ENCODE data around the gene PIBF1. TPM values are rescaled to one million over a fixed set of nuclear protein-coding genes. Genes with fewer than 3 reads are reported as not detected.
"Not testable (repeated sequence)": the region's sequence is repeated elsewhere in the genome, so short reads cannot be mapped to it uniquely, and the experiment has no call there.

Gene PIBF1
- total and polyA plus RNA-seq, 2 donors (not counting 1 experiment from before 2014, with no cell fraction given) = 9.6 to 25.1 TPM

GRCh38 chr13:72763411-72763810, 18.5 kb upstream of the PIBF1 start:
- DNase-seq (ENCODE audit: low read depth in 2 of 2) = peak in 1 of 2 donors; percentile 1
- no peak overlapping the region for H2AFZ ChIP-seq (ENCODE audit: low read length)
- no peak for TF ChIP-seq CTCF (conservative IDR thresholded peaks at IDR 0.05 in 1 of 2, IDR thresholded peaks at IDR 0.05 in 1 of 2; ENCODE audit: low read depth in 1 of 2, low read length in 2 of 2)
- TF ChIP-seq EZH2 (IDR thresholded peaks at IDR 0.05; ENCODE audit: low read length, missing control alignments) = no peak
- H4K20me1 ChIP-seq (ENCODE audit: control insufficient read depth, extremely low read depth, insufficient read depth, low read length) = no peaks in the 10 kb centered on the region
- no peak overlapping the region for H3K4me2 ChIP-seq (ENCODE audit: extremely low read depth, insufficient read depth, low read length)
- no peaks in the 10 kb centered on the region for H3K9me3 ChIP-seq (ENCODE audit: control insufficient read depth, insufficient read depth, low read depth, low read length)
- H3K27ac ChIP-seq (ENCODE audit: insufficient read depth, low read length) = no peak overlapping the region
- H3K79me2 ChIP-seq (ENCODE audit: control insufficient read depth, insufficient read depth, low read length) = no peaks in the 10 kb centered on the region
- no peak overlapping the region for H3K9ac ChIP-seq (ENCODE audit: insufficient read depth, low read length)
- no peaks in the 10 kb centered on the region for H3K27me3 ChIP-seq (ENCODE audit: control insufficient read depth, insufficient read depth, low read length)
- no peak overlapping the region for H3K4me3 ChIP-seq (replicated peaks in 1 of 4; ENCODE audit: control extremely low read depth in 1 of 4, insufficient read depth in 1 of 4, low read depth in 3 of 4, low read length in 4 of 4)
- no peaks in the 10 kb centered on the region for H3K4me1 ChIP-seq (ENCODE audit: control insufficient read depth, extremely low read depth, insufficient read depth, low read length)
- peaks cover 15% of the 10 kb centered on the region for H3K36me3 ChIP-seq (ENCODE audit: control insufficient read depth, insufficient read depth, low read length)

GRCh38 chr13:72774019-72774418, 7.9 kb upstream of the PIBF1 start:
- no peak overlapping the region for H3K9ac ChIP-seq (ENCODE audit: insufficient read depth, low read length)
- TF ChIP-seq CTCF (conservative IDR thresholded peaks at IDR 0.05 in 1 of 2, IDR thresholded peaks at IDR 0.05 in 1 of 2; ENCODE audit: low read depth in 1 of 2, low read length in 2 of 2) (no peak), EZH2 (IDR thresholded peaks at IDR 0.05; ENCODE audit: low read length, missing control alignments) (no peak)
- H3K79me2 ChIP-seq (ENCODE audit: control insufficient read depth, insufficient read depth, low read length) = peaks cover 15% of the 10 kb centered on the region
- no peak overlapping the region for H3K4me2 ChIP-seq (ENCODE audit: extremely low read depth, insufficient read depth, low read length)
- H3K4me1 ChIP-seq (ENCODE audit: control insufficient read depth, extremely low read depth, insufficient read depth, low read length) = no peaks in the 10 kb centered on the region
- H2AFZ ChIP-seq (ENCODE audit: low read length) = no peak overlapping the region
- no peaks in the 10 kb centered on the region for H3K9me3 ChIP-seq (ENCODE audit: control insufficient read depth, insufficient read depth, low read depth, low read length)
- H3K27ac ChIP-seq (ENCODE audit: insufficient read depth, low read length) = no peak overlapping the region
- H3K4me3 ChIP-seq (replicated peaks in 1 of 4; ENCODE audit: control extremely low read depth in 1 of 4, insufficient read depth in 1 of 4, low read depth in 3 of 4, low read length in 4 of 4) = no peak overlapping the region
- peak; percentile 8 for DNase-seq (ENCODE audit: low read depth in 2 of 2)
- no peaks in the 10 kb centered on the region for H3K27me3 ChIP-seq (ENCODE audit: control insufficient read depth, insufficient read depth, low read length)
- peaks cover 15% of the 10 kb centered on the region for H3K36me3 ChIP-seq (ENCODE audit: control insufficient read depth, insufficient read depth, low read length)
- H4K20me1 ChIP-seq (ENCODE audit: control insufficient read depth, extremely low read depth, insufficient read depth, low read length) = no peaks in the 10 kb centered on the region

GRCh38 chr13:72782717-72783116, 784 bp downstream of the PIBF1 start:
- Histone ChIP-seq H3K4me2 (ENCODE audit: extremely low read depth, insufficient read depth, low read length) (peak overlapping the region; percentile 61), H3K27ac (ENCODE audit: insufficient read depth, low read length) (peak overlapping the region; percentile 75), H3K36me3 (ENCODE audit: control insufficient read depth, insufficient read depth, low read length) (peaks cover 2% of the 10 kb centered on the region), H3K79me2 (ENCODE audit: control insufficient read depth, insufficient read depth, low read length) (peaks cover 68% of the 10 kb centered on the region), H3K27me3 (ENCODE audit: control insufficient read depth, insufficient read depth, low read length) (no peaks in the 10 kb centered on the region), H3K4me1 (ENCODE audit: control insufficient read depth, extremely low read depth, insufficient read depth, low read length) (peaks cover 6% of the 10 kb centered on the region), H3K9me3 (ENCODE audit: control insufficient read depth, insufficient read depth, low read depth, low read length) (no peaks in the 10 kb centered on the region), H4K20me1 (ENCODE audit: control insufficient read depth, extremely low read depth, insufficient read depth, low read length) (no peaks in the 10 kb centered on the region), H3K4me3 (replicated peaks in 1 of 4; ENCODE audit: control extremely low read depth in 1 of 4, insufficient read depth in 1 of 4, low read depth in 3 of 4, low read length in 4 of 4) (peak overlapping the region; percentile 69 to 98 (median 84)), H3K9ac (ENCODE audit: insufficient read depth, low read length) (peak overlapping the region; percentile 55), H2AFZ (ENCODE audit: low read length) (peak overlapping the region; percentile 4)
- peak; percentile 34 to 50 for DNase-seq (ENCODE audit: low read depth in 2 of 2)
- TF ChIP-seq EZH2 (IDR thresholded peaks at IDR 0.05; ENCODE audit: low read length, missing control alignments) (no peak), CTCF (conservative IDR thresholded peaks at IDR 0.05 in 1 of 2, IDR thresholded peaks at IDR 0.05 in 1 of 2; ENCODE audit: low read depth in 1 of 2, low read length in 2 of 2) (no peak)

GRCh38 chr13:72784679-72785078, 2.7 kb downstream of the PIBF1 start:
- not testable (repeated sequence) for H3K4me1 ChIP-seq (ENCODE audit: control insufficient read depth, extremely low read depth, insufficient read depth, low read length); H3K9me3 ChIP-seq (ENCODE audit: control insufficient read depth, insufficient read depth, low read depth, low read length); DNase-seq (ENCODE audit: low read depth in 2 of 2); H3K27me3 ChIP-seq (ENCODE audit: control insufficient read depth, insufficient read depth, low read length); H3K4me2 ChIP-seq (ENCODE audit: extremely low read depth, insufficient read depth, low read length); H3K36me3 ChIP-seq (ENCODE audit: control insufficient read depth, insufficient read depth, low read length); H2AFZ ChIP-seq (ENCODE audit: low read length); H3K9ac ChIP-seq (ENCODE audit: insufficient read depth, low read length); H3K4me3 ChIP-seq (replicated peaks in 1 of 4; ENCODE audit: control extremely low read depth in 1 of 4, insufficient read depth in 1 of 4, low read depth in 3 of 4, low read length in 4 of 4); H4K20me1 ChIP-seq (ENCODE audit: control insufficient read depth, extremely low read depth, insufficient read depth, low read length); H3K27ac ChIP-seq (ENCODE audit: insufficient read depth, low read length)
- H3K79me2 ChIP-seq (ENCODE audit: control insufficient read depth, insufficient read depth, low read length) = peaks cover 54% of the 10 kb centered on the region

Measured in fibroblast of lung (primary cell).